ENCODE measurements around the gene TRIP12. TPM values are rescaled to one million over a fixed set of nuclear protein-coding genes. Genes with fewer than 3 reads are reported as not detected.
"Not testable (repeated sequence)": the region's sequence is repeated elsewhere in the genome, so short reads cannot be mapped to it uniquely, and the experiment has no call there.

The TRIP12 gene
- total RNA-seq, result 238 and 422 TPM in 2 replicates

- peak; percentile 97 for DNase-seq
These were observed at the start of gene TRIP12 for GRCh38 chr2:229921892-229922448. Gene TRIP12, minus strand, starts transcription at chr2:229922009. Its CDS starts 41,930 bp downstream, at chr2:229880079.

DNA sequence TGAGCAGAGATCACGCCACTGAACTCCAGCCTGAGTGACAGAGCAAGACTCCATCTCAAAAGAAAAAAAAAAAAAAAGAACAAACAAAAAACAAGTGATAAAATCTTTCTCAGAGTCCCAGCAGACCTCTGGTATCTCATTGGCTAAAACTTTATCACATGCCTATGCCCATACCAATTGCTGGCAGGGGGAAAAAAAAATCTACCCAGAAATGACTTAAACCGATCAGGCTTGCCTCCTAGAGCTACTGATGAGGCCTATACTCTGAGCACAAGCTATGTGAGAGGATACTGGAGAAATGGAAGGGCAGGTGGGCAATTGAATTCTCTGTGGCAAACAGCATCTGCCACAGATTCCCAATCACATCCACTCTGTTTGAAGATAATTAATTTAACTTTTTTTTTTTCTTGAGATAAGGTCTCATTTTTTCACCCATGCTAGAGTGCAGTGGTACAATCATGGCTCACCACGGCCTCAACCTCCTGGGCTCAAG, 49.5 kb upstream of the TRIP12 start:
- DNase-seq, result no peak

GRCh38 chr2:229970406-229970805, 48.6 kb upstream of the TRIP12 start:
- DNase-seq, result no peak

- no peak for DNase-seq
These were observed 48.1 kb upstream of the TRIP12 start for GRCh38 chr2:229969921-229970320.

- peak; percentile 32 for DNase-seq
These were observed 41.8 kb upstream of the TRIP12 start for GRCh38 chr2:229963596-229963995.

- no peak for DNase-seq
These were observed 34.7 kb upstream of the TRIP12 start for GRCh38 chr2:229956491-229956890.

GRCh38 chr2:229955663-229956062, 33.9 kb upstream of the TRIP12 start:
- no peak for DNase-seq

DNA sequence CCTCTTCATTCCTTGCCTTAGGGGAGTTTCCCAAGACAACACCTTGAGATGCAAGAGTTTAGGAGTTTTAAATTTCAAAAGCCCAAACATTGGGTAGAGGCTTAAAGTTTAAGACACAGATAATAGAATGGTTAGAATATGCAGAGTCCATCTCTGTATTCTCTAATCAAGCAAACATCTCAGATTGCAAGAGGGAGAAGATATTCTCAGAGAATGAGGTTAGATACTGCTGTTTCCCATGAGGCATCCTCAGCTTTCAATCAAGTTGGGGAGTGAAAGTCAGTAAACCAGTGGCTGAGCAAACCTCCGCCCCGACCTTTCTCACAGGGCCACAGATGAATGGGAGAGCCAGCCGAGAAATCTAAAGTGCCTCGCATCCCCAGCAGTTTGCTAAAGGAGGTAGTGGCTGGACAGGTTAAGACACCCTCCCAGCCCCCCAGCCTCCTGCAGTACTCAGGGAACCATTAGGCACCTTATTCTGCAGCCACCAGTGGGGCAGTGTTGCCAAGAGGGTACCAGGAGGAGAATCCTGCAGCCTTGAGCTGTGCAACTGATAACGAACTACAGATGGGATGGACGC, 30.5 kb upstream of the TRIP12 start:
- no peak for DNase-seq

- no peak for DNase-seq
These were observed 25.7 kb upstream of the TRIP12 start for GRCh38 chr2:229947544-229947943.

GRCh38 chr2:229945975-229946374, 24.2 kb upstream of the TRIP12 start:
- DNase-seq, result no peak

DNA sequence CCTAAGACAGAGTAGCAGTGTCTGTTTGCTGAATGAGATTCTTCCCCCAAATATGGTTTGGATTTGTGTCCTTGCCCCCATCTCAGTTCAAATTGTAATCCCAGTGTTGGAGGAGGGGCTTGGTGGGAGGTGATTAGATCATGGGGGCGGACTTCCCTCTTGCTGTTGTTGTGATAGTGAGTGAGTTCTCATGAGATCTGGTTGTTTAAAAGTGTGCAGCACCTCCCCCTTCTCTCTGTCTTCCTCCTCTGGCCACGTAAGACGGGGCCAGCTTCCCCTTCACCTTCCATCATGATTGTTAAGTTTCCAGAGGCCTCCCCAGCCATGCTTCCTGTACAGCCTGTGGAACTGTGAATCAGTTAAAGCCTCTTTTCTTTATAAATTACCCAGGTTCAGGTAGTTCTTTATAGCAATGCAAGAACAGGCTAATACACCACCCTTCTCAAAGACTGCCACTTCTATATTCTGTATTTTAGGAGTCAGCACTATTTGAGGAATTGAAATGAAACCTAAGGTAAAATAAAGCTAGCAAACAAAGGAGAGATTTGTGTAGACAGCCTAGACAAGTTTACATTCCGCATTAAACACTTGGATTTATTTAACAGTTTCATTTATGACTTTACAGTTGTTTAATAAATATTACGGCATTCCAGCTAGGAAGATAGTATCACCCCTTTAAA, 22.1 kb upstream of the TRIP12 start:
- peak; percentile 65 for DNase-seq

- DNase-seq, result no peak
These were observed 21.4 kb upstream of the TRIP12 start for GRCh38 chr2:229943171-229943570.

DNA sequence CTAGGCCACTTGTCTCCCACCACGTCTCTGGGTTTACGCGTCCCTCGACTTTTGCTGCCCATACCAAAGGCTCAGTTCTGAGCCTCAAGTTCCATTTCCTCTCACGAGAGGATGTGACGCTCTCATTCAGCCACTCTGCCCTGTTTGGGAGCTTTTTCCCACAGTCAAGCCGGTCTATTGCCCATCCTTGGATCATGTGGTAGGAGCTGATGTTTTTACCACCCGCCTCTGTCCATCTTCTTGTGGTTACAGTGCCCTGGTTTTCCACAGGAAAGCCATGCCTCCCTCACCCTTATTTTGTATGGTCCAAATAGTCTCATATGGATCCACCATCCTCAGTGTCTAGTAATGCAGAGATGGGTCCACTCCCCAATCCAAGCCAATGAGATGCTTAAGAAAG, 20.9 kb upstream of the TRIP12 start:
- DNase-seq, result no peak

- DNase-seq, result no peak
These were observed 15.7 kb upstream of the TRIP12 start for GRCh38 chr2:229937537-229937936.

DNA sequence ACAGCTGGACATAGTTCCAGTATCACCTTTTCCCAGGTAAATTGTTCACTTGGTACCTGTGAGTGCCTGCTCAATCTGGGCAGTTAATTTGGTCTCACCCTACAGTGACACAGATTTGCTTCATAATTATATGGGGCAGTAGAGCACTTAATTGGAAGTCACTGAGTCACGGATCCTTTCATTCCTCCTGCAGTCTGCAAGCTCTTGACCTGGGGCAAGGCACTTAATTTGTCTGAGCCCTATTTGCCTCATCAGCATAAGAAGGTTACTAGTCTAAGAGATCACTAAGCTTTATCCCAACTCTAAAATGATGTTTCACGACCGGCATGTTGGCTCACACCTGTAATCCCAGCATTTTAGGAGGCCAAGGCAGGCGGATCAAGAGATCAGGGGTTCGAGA, 9.4 kb upstream of the TRIP12 start:
- DNase-seq, result no peak

DNA sequence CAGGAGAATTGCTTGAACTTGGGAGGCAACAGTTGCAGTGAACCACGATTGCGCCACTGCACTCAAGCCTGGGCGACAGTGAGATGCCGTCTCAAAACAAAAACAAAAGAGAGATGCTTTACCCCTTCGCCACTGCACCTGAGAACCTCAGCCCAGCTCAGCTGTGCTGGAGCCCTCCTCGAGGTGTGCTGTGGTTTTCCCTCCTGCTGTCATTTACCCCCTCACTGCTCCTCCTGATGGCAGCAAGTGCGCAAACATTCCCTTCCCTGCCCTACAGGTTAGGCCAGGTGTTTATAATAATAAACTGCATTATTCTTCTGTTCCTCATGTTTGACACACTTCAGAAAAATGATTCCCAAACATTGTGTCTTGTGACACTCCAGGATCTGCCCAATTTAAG, 8.8 kb upstream of the TRIP12 start:
- DNase-seq, result no peak

DNA sequence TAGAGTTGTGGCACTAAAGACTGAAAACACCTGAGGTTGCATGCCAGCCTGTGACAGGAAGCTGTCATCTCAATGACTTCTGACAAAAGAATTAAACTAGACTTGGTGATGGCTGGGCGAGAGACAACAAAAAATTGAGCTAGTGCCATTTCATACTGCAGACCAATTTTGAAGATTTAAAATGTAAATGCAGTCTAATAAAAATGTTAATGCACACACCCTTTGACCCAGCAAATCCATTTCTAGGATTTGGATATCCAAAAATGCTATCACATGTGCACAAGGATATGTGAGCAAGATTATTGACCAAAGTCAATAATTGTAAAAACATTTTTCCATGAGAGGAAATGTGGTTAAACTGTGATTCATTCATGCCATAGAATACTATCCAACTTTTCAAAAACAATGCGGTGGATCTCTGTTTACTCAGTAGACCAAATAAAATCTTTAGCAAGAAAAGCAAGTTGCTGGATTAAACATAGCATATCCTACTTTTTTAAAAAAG, 6.1 kb upstream of the TRIP12 start:
- DNase-seq, result peak; percentile 32

DNA sequence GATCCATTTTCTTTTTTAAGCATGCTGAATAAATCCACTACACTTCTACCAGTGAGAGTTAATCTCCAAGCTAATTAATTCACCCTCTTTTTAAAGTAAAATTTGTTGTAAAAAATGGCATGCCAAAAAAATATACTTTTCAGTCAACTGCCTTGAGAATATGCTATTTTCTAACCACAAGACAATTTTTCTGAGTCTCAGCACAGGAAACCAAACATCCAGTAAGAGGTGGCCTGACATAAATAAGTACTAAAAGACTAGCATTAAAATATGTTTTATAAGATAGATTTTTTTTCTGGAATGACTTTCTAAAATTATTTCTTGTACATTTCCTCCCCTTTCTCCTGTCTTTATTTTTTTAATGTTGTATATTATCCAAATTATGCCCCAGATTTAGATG, 3.4 kb upstream of the TRIP12 start:
- no peak for DNase-seq

DNA sequence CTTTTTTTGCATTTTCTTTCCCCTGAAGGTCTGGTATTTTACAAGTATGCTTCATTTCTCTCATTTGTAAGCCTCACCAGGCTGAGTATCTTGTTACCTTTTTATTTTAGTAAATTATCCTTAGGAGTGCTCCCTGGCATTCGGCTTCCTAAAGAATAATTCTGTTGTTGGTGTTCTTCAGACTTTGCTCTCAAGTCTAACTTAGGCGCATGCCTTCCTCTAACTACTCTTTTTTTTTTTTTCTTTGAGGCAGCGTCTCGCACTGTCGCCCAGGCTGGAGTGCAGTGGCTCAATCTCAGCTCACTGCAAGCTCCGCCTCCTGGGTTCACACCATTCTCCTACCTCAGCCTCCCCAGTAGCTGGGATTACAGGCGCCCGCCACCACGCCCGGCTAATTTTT, 2.7 kb upstream of the TRIP12 start:
- DNase-seq, result not testable (repeated sequence)

DNA sequence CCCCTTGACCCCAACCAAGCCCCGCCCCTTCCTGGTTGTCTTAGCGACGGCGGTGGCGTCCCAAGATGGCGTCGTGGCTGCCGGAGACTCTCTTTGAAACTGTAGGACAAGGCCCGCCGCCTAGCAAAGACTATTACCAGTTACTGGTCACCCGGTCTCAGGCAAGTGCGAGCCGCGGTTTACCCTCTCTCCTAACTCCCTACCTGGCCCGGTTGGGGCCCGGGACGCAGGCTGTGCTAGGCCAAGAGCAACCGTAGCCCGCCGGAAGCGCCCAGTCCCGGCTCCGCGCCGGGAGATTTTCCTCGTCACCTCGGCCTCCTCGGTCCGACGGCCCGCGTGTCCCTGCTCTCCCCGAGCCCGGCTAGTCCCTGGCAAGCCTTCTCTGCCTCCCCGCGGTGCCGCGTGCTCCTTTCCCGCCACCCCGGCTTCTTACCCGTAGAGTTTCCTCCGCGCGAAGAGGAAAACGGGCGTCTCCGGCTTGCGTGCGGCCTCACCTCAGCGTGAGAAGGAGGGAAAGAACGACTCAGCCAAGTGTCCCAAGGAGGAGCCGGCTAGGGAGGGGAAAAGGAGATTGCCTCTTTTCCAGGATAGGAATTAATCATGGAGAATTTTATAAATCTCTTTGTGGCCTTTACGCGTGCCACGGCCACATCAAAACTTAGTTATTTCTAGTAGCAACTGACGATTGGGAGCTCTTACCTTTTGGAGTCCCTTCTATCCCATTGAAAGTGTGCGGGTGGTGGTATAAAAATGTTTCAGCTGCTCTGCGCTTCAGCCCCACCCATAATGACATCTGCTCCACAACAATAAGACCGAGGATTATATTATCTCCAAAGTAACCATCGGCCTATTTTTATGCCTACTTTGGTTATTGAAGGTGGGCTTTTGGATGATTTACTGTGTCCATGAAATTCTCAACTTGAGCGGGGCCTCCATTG, 909 bp upstream of the TRIP12 start, which contains the start of gene FBXO36:
Gene FBXO36 (plus strand): TSS at position 55 of the 938 bp plus-strand sequence. CDS start 11 bp downstream, at position 66.
- peak; percentile 89 for DNase-seq

DNA sequence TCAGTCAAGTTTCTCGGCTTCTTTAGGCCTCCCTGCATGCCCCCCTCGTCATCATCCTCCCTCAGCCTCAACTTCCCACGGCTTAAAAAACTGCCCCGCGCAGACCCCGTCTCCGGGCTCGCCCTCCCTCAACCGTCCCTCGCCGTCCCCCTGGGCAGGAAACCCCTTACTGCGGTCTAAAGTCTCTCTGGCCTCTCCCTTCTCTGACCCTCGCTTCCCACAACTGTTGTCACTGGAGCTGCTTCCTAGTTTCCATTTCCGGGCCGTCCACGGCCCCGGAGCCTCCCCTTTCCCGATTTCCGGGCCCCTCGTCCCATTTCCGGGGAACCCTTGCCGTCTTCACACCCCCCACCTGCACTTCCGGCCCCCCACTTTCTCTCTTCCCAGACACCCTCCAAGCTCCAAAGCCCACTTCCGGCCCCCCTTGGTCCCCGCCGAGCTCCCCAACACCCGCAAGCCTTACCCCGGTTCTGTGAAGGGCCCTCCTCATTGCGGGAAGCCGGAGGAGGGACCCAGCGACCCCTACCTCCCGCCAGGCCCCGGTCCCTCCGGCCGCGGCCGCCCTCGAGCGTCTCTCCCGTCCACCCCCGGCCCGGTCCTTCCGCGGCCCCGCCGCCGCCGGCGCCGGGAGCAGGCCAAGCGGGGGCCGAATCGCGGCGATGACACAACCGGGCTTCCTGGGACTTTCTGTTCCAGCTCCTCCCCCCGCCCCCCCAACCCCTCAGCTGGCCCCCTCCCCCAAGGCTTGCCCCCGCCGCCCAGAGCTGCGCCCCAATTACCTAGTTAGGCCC, 513 bp downstream of the TRIP12 start:
- DNase-seq, result peak; percentile 37

Data from dermis blood vessel endothelial cell (primary cell).